ENCODE results near the gene KRT28. TPM values are rescaled to one million over a fixed set of nuclear protein-coding genes. Genes with fewer than 3 reads are reported as not detected.
"Not testable (repeated sequence)": the region's sequence is repeated elsewhere in the genome, so short reads cannot be mapped to it uniquely, and the experiment has no call there.

Gene KRT28
- total and polyA plus RNA-seq, 2 of the 8 experiments (the other 6 are each of a cell fraction or from before 2014, with no cell fraction given) = not detected

- H3K4me1 ChIP-seq (replicated peaks in 1 of 4; ENCODE audit: control insufficient read depth in 3 of 4, insufficient read depth in 4 of 4, low read length in 3 of 4); POLR2A ChIA-PET (ENCODE audit: partially characterized antibody); H2AFZ ChIP-seq (ENCODE audit: low read length); H3K27ac ChIP-seq (ENCODE audit: low read depth, low read length); H3K23me2 ChIP-seq (ENCODE audit: low read depth, low read length); H2BK5ac ChIP-seq (ENCODE audit: low read depth, low read length); H2BK120ac ChIP-seq (replicated peaks; ENCODE audit: low read depth, low read length); FAIRE-seq; H2BK15ac ChIP-seq (ENCODE audit: low read length); H3K9me3 ChIP-seq (ENCODE audit: insufficient read depth in 2 of 2, low read depth in 1 of 2, low read length in 1 of 2); H4K20me1 ChIP-seq (replicated peaks in 1 of 2; ENCODE audit: control insufficient read depth in 1 of 2, insufficient read depth in 2 of 2, low read length in 2 of 2); DNase-seq (ENCODE audit: low read depth in 1 of 2, low spot score in 2 of 2); H3K4ac ChIP-seq (replicated peaks; ENCODE audit: insufficient read length, low read depth, low read length); H4K8ac ChIP-seq (ENCODE audit: extremely low read depth, insufficient read depth, low read length); H2BK12ac ChIP-seq (ENCODE audit: low read depth, low read length); H3K14ac ChIP-seq (ENCODE audit: insufficient read length); H3K27me3 ChIP-seq (replicated peaks in 1 of 4; ENCODE audit: control insufficient read depth in 3 of 4, extremely low read depth in 1 of 4, insufficient read depth in 3 of 4, low read length in 3 of 4); H2BK20ac ChIP-seq (ENCODE audit: low read length); H3K9ac ChIP-seq (replicated peaks in 1 of 4; ENCODE audit: extremely low read depth in 1 of 4, low read depth in 3 of 4, low read length in 3 of 4); H2AK5ac ChIP-seq (ENCODE audit: low read depth, low read length); H3K4me3 ChIP-seq (ENCODE audit: extremely low read depth in 1 of 4, insufficient read depth in 2 of 4, low read depth in 3 of 4, low read length in 4 of 4); H3K79me1 ChIP-seq (ENCODE audit: low read depth, low read length); H3K36me3 ChIP-seq (ENCODE audit: control insufficient read depth in 2 of 4, insufficient read depth in 4 of 4, low read length in 3 of 4); H3K4me2 ChIP-seq (ENCODE audit: insufficient read depth in 1 of 2, low read depth in 2 of 2, low read length in 2 of 2); H3K79me2 ChIP-seq (ENCODE audit: control insufficient read depth in 1 of 2, insufficient read depth in 2 of 2, low read length in 2 of 2); H4K5ac ChIP-seq (ENCODE audit: insufficient read length, low read depth, low read length); H3K23ac ChIP-seq (ENCODE audit: insufficient read length); H4K91ac ChIP-seq (replicated peaks; ENCODE audit: insufficient read length, low read length); H3K18ac ChIP-seq (ENCODE audit: extremely low read depth, low read length); H3K56ac ChIP-seq (replicated peaks; ENCODE audit: insufficient read length, low read depth, low read length); CTCF ChIA-PET (ENCODE audit: partially characterized antibody): not testable (repeated sequence)
- WGBS, 2 experiments (ENCODE audit: extremely low coverage in 1 of 2, insufficient coverage in 1 of 2, insufficient read length in 1 of 2, insufficient replicate concordance in 2 of 2, low coverage in 1 of 2, low lambda C conversion rate in 2 of 2, missing lambda C conversion rate in 1 of 2) = 77% methylated on average over 1 of the region's 1 CpG; no CpG with 5 or more reads in 1 of the 2 experiments
Observed at GRCh38 chr17:40748666-40749065, 51.1 kb downstream of the KRT28 start.

Other genes with a start within 250 kb of the KRT28 start
- gene CCR7, start 234.5 kb downstream of the KRT28 start, total RNA-seq (2021; fragmentation: NEBNext Ultra II Directional; extraction: Animal tissue kit (Norgen Biotek cat#: 25700)) = 0.17 TPM in 1 of 2 replicates, not detected in the other
- gene CCR7, start 234.5 kb downstream of the KRT28 start, polyA plus RNA-seq (2011; rRNA removed) = 0.12 and 0.28 TPM in 2 replicates
- gene SMARCE1, start 152.1 kb downstream of the KRT28 start, total RNA-seq (2021; fragmentation: NEBNext Ultra II Directional; extraction: Animal tissue kit (Norgen Biotek cat#: 25700)) = 131 and 142 TPM in 2 replicates
- 20.2 and 30.7 TPM in 2 replicates for gene SMARCE1, start 152.1 kb downstream of the KRT28 start, polyA plus RNA-seq (2011; rRNA removed)
- gene KRT222, start 134.8 kb downstream of the KRT28 start, total RNA-seq (2021; fragmentation: NEBNext Ultra II Directional; extraction: Animal tissue kit (Norgen Biotek cat#: 25700)) = 0.61 and 0.75 TPM in 2 replicates
- 0.08 and 0.09 TPM in 2 replicates for gene KRT222, start 134.8 kb downstream of the KRT28 start, polyA plus RNA-seq (2011; rRNA removed)
- not detected in 2 replicates for gene KRT24, start 96.2 kb downstream of the KRT28 start, total RNA-seq (2021; fragmentation: NEBNext Ultra II Directional; extraction: Animal tissue kit (Norgen Biotek cat#: 25700))
- gene KRT24, start 96.2 kb downstream of the KRT28 start, polyA plus RNA-seq (2011; rRNA removed) = not detected in 2 replicates
- gene KRT25, start 44.6 kb downstream of the KRT28 start, total RNA-seq (2021; fragmentation: NEBNext Ultra II Directional; extraction: Animal tissue kit (Norgen Biotek cat#: 25700)) = not detected in 2 replicates
- not detected in 2 replicates for gene KRT25, start 44.6 kb downstream of the KRT28 start, polyA plus RNA-seq (2011; rRNA removed)
- gene KRT26, start 27.8 kb downstream of the KRT28 start, total RNA-seq (2021; fragmentation: NEBNext Ultra II Directional; extraction: Animal tissue kit (Norgen Biotek cat#: 25700)) = not detected in 2 replicates
- not detected in 2 replicates for gene KRT26, start 27.8 kb downstream of the KRT28 start, polyA plus RNA-seq (2011; rRNA removed)
- not detected in 2 replicates for gene KRT27, start 17.4 kb downstream of the KRT28 start, total RNA-seq (2021; fragmentation: NEBNext Ultra II Directional; extraction: Animal tissue kit (Norgen Biotek cat#: 25700))
- not detected in 2 replicates for gene KRT27, start 17.4 kb downstream of the KRT28 start, polyA plus RNA-seq (2011; rRNA removed)
- 31.3 and 39.4 TPM in 2 replicates for gene KRT10, start 22.7 kb upstream of the KRT28 start, total RNA-seq (2021; fragmentation: NEBNext Ultra II Directional; extraction: Animal tissue kit (Norgen Biotek cat#: 25700))
- gene KRT10, start 22.7 kb upstream of the KRT28 start, polyA plus RNA-seq (2011; rRNA removed) = 2.4 and 3.5 TPM in 2 replicates
- not detected in 2 replicates for gene KRT12, start 67.3 kb upstream of the KRT28 start, total RNA-seq (2021; fragmentation: NEBNext Ultra II Directional; extraction: Animal tissue kit (Norgen Biotek cat#: 25700))
- gene KRT12, start 67.3 kb upstream of the KRT28 start, polyA plus RNA-seq (2011; rRNA removed) = 0.03 TPM in 1 of 2 replicates, not detected in the other
- gene KRT20, start 85.3 kb upstream of the KRT28 start, total RNA-seq (2021; fragmentation: NEBNext Ultra II Directional; extraction: Animal tissue kit (Norgen Biotek cat#: 25700)) = not detected in 2 replicates
- gene KRT20, start 85.3 kb upstream of the KRT28 start, polyA plus RNA-seq (2011; rRNA removed) = not detected in 2 replicates
- gene KRT23, start 137.7 kb upstream of the KRT28 start, total RNA-seq (2021; fragmentation: NEBNext Ultra II Directional; extraction: Animal tissue kit (Norgen Biotek cat#: 25700)) = not detected in 2 replicates
- not detected in 2 replicates for gene KRT23, start 137.7 kb upstream of the KRT28 start, polyA plus RNA-seq (2011; rRNA removed)
- gene KRT39, start 167.0 kb upstream of the KRT28 start, total RNA-seq (2021; fragmentation: NEBNext Ultra II Directional; extraction: Animal tissue kit (Norgen Biotek cat#: 25700)) = not detected in 2 replicates
- not detected in 2 replicates for gene KRT39, start 167.0 kb upstream of the KRT28 start, polyA plus RNA-seq (2011; rRNA removed)
- not detected in 2 replicates for gene KRT40, start 184.4 kb upstream of the KRT28 start, total RNA-seq (2021; fragmentation: NEBNext Ultra II Directional; extraction: Animal tissue kit (Norgen Biotek cat#: 25700))
- gene KRT40, start 184.4 kb upstream of the KRT28 start, polyA plus RNA-seq (2011; rRNA removed) = not detected in 2 replicates
- not detected in 2 replicates for gene KRTAP3-3, start 194.2 kb upstream of the KRT28 start, total RNA-seq (2021; fragmentation: NEBNext Ultra II Directional; extraction: Animal tissue kit (Norgen Biotek cat#: 25700))
- not detected in 2 replicates for gene KRTAP3-3, start 194.2 kb upstream of the KRT28 start, polyA plus RNA-seq (2011; rRNA removed)
- not detected in 2 replicates for gene KRTAP3-2, start 199.9 kb upstream of the KRT28 start, total RNA-seq (2021; fragmentation: NEBNext Ultra II Directional; extraction: Animal tissue kit (Norgen Biotek cat#: 25700))
- gene KRTAP3-2, start 199.9 kb upstream of the KRT28 start, polyA plus RNA-seq (2011; rRNA removed) = not detected in 2 replicates
- not detected in 2 replicates for gene KRTAP3-1, start 209.2 kb upstream of the KRT28 start, total RNA-seq (2021; fragmentation: NEBNext Ultra II Directional; extraction: Animal tissue kit (Norgen Biotek cat#: 25700))
- gene KRTAP3-1, start 209.2 kb upstream of the KRT28 start, polyA plus RNA-seq (2011; rRNA removed) = not detected in 2 replicates
- gene KRTAP1-5, start 227.2 kb upstream of the KRT28 start, total RNA-seq (2021; fragmentation: NEBNext Ultra II Directional; extraction: Animal tissue kit (Norgen Biotek cat#: 25700)) = not detected in 2 replicates
- not detected in 2 replicates for gene KRTAP1-5, start 227.2 kb upstream of the KRT28 start, polyA plus RNA-seq (2011; rRNA removed)
- gene KRTAP1-4, start 230.2 kb upstream of the KRT28 start, total RNA-seq (2021; fragmentation: NEBNext Ultra II Directional; extraction: Animal tissue kit (Norgen Biotek cat#: 25700)) = not detected in 2 replicates
- not detected in 2 replicates for gene KRTAP1-4, start 230.2 kb upstream of the KRT28 start, polyA plus RNA-seq (2011; rRNA removed)
- not detected in 2 replicates for gene KRTAP1-3, start 234.9 kb upstream of the KRT28 start, total RNA-seq (2021; fragmentation: NEBNext Ultra II Directional; extraction: Animal tissue kit (Norgen Biotek cat#: 25700))
- gene KRTAP1-3, start 234.9 kb upstream of the KRT28 start, polyA plus RNA-seq (2011; rRNA removed) = not detected in 2 replicates
- gene KRTAP1-1, start 241.5 kb upstream of the KRT28 start, total RNA-seq (2021; fragmentation: NEBNext Ultra II Directional; extraction: Animal tissue kit (Norgen Biotek cat#: 25700)) = not detected in 2 replicates
- gene KRTAP1-1, start 241.5 kb upstream of the KRT28 start, polyA plus RNA-seq (2011; rRNA removed) = not detected in 2 replicates
- not detected in 2 replicates for gene KRTAP2-1, start 247.4 kb upstream of the KRT28 start, total RNA-seq (2021; fragmentation: NEBNext Ultra II Directional; extraction: Animal tissue kit (Norgen Biotek cat#: 25700))
- not detected in 2 replicates for gene KRTAP2-1, start 247.4 kb upstream of the KRT28 start, polyA plus RNA-seq (2011; rRNA removed)